ENCODE data around the gene SHLD2.
"Not testable (repeated sequence)": the region's sequence is repeated elsewhere in the genome, so short reads cannot be mapped to it uniquely, and the experiment has no call there.

GRCh38 chr10:87219370-87219769 is 124.4 kb downstream of the SHLD2 start:
- TF ChIP-seq CTCF (conservative IDR thresholded peaks at IDR 0.05; ENCODE audit: low read length); EZH2phosphoT487 (IDR thresholded peaks at IDR 0.05; ENCODE audit: borderline replicate concordance, low read depth, low read length): not testable (repeated sequence)

All from OCI-LY7 (cell line).